Superior temporal gyrus (tissue), 1 donor: ENCODE data around the gene KRTAP10-3.

ENCODE experiments used
- DNase-seq: peaks from one replicate; pipeline ENCODE4 v3.0.0-alpha.2; 2016; ENCODE audit errors: extremely low spot score

Gene KRTAP10-3

DNA sequence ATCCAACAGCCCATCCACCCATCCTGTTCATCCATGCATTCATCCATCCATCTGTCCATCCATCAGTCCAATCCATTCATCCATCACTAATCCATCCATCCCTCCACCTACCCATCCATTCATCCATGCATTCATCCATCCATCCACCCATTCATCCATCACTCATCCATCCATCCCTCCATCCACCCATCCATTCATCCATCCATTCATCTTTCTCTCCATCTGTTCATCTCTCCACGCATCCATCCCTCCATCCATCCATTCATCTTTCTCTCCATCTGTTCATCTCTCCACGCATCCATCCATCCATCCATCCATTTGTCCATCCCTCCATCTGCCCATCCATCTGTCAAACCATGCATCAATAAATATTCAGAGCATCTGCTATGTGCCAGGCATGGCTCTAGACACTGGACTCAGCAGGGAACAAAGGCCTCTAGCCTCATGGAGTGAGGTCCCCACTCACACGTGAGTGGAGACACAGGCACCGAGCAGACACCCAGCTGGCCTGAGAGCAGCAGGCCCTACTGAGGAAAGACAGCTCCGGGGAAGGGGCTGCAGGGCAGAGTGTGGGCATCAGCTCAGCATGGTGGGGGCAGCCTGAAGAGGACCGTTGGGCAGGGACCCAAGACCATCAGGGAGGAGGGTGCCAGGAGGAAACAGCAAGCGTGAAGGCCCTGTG lies 28.2 kb downstream of the KRTAP10-3 start:
- no peak for DNase-seq

DNA sequence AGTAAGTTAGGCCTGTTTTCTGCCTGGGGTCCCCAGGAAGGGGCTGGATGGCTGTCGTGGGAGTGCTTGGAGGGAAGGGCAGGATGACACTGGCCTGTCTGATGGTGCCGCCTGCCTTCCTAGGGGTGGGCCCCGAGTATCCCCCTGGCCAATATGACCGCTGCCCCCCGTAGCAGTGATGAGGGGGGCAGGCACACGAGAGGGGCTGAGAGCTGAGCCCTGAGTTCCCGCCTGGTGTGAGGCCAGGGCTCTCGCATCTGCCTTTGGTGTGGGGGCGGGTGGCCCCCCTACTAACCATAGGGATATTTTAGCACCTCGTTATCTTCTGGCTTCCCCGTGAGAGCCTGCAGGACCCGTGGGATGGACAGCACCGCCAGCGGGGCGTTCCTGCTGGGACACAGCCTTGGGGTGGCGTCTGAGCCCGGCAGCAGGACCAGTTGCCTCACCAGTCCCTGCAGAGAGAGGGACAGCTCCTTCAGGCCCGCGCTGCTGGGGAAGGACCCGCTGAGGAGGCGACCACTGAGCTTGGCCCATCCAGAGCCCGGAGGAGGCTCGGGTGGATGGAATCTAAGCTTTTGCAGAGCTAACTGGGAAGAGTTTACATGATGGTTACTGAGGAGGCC lies 29.0 kb downstream of the KRTAP10-3 start:
- no peak for DNase-seq

DNA sequence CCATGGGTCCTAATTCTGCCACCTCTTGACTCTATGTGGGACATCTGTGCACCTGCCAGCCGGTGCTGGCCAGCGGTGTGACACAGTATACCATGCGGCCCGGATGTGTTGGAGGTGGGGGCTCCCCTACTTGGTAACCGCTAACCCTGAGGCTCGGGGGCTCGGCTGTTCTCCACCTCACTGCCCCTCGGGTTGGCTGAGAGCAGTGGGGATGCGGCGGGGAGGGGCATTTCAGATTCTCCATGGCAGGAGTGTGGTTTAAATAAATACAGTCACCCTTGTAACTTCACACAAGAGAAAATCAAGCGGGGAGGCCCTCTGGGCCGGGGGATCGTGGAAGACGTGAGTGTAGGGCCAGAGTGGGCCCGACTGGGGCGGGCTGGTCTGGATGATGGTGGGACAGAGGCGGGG lies 29.6 kb downstream of the KRTAP10-3 start:
- no peak for DNase-seq

DNA sequence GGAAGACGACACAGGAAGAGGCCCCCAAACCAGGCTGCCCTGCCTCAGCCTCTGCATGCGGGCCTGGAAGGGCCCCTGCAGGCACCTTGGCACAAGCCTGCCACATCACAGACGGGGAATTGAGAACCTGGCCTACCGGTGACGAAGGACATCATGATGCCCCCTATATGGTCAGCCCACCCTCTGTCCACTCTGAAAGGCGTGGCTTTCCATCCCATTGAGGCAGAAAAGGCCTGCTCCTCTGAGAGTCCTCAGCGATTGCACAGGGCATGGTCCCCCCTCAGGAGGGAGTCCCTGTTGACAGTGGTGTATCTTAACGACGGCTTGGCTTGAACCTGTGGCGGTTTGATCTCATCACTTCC lies 30.0 kb downstream of the KRTAP10-3 start:
- no peak for DNase-seq

DNA sequence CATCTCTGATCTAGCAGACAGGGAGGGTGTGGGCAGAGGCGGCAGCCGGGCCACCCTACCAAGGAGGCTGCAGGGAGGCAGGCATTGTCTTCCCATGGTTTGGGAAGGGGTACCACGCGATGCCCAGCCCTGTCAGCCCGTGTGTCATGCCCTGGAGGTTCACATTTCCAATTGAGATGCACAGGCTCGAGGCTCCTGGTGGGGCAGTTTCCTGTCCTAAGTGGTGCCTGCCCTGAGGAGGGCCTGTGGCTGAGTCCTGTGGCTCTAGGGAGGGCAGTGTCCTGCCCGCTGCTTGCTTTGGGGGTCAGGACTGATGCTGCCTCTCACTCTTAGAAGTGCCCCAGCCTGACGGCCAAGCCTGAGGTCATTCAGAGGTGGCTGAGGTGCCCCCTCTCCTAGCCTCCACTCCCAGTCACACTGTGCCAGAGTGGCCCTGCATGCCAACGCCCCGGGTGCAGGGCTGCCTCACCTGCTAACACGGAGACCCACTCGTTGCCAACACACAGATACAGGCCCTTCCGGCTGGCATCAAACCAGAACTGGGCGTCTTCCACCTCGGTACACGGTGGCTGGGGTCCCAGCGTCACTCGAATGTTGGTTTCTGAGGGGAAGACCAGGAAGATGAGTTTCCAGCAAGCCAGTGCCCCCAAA lies 30.5 kb downstream of the KRTAP10-3 start:
- DNase-seq, result no peak

DNA sequence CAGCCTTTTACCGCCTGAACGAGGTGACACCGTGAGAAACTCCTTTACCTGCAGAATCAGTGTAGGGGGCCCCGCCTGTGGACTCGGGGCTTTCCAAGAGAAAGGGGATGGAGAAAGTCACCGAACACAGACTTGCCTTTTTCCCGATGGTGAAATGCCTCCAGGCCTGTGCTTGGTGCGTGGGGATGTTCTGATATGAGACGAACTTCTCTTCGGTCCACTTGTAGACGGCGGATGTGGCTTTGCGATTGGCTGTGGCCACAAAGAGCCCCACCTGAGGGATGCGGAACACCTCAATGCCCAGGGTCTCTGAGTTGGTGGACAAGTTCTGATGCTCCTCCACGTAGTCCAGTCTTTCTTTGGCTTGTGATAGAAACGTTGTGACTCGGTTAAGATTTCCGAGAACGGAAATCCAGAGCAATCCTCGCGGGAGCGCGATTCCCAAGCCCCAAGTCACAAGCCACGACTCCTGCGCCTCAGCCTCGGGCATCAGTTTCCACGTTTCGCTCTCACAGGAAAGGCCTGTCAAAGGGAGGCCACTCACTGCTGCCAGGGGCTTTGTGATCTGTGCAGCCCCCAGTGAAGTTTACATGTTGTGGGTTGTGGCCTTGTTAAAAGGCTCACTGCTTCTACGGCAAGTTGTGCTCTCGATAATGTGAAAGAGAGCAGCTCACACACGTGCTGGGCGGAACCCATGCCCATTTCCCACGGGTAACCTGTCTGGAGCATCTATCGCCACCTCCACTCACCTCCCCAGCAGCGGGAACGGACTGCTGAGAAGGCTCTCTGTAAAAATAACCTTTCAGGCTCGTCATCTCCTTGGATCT lies 31.2 kb downstream of the KRTAP10-3 start:
- DNase-seq, result no peak

DNA sequence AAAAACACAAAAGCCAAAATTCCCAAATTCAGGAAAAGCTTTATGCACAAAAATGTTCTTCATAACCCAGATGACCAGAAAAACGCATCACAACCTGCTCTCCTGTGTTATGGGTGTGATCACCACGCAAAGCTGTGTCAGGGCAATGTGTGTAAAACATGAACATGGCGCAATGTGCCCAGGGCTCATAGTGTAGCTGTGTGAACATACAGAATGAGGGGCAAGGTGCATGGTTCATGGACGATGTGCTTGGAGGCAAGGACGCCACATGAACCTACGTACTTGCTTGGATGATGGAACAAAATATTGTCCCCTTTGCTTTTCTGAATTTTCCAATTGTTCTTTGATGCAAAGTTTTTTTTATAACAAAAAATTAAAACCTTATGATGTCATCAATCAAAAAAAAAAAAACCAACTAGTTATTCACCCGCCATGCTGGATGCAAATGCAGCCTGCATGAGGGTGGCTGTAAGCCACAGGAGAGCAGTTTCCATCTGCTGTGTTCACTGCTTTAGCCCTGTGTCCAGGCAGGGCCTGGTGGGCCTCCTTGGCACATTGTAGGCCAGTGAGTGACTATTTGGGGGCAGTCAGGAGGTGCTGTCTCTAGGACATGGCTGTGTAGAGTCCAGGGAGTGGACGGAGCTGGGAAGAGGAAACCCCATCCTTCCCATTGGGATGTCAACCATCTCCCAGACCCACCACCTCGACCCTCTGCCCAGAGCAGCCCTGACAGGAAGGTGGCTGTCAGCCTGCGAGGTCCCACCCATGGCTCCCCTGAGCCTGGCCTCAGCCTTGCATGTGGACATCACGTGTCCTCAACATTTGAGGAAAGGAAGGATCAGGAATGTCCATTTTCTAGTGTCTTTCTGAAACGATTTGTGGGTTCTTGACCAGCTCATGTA lies 32.2 kb downstream of the KRTAP10-3 start:
- no peak for DNase-seq

DNA sequence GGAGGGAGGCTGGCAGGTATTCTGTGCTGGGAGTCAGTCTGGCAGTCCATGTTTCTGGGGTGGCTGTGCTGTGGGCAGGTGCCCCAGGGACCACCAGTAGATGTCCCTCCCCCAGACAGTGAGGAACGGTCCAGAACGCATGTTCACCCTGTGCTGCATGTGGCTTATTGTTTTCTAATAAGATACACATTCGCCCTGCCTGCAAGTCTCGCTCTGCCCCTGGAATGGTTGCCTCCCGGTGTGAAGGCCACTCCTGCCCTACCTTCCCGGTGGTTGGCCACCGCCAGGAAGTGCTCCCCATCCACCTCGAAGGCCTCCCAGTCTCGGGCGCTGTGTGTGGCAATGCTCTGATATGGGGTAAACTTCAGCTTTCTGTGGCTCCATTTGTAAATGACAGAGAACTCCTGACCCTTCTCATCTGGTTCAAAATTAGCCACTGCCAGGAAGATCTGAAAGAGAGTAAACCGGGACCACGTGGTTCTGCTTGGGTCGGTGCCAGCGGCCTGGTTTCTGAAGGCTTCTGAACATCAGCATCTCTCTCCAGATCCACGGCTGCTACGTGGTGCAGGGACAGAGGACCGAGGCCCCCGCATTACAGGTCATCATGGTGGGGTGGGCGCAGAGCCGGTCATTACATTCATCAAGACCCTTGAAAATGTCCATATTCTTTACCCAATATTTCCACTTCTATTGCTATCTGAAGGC lies 33.1 kb downstream of the KRTAP10-3 start:
- no peak for DNase-seq

DNA sequence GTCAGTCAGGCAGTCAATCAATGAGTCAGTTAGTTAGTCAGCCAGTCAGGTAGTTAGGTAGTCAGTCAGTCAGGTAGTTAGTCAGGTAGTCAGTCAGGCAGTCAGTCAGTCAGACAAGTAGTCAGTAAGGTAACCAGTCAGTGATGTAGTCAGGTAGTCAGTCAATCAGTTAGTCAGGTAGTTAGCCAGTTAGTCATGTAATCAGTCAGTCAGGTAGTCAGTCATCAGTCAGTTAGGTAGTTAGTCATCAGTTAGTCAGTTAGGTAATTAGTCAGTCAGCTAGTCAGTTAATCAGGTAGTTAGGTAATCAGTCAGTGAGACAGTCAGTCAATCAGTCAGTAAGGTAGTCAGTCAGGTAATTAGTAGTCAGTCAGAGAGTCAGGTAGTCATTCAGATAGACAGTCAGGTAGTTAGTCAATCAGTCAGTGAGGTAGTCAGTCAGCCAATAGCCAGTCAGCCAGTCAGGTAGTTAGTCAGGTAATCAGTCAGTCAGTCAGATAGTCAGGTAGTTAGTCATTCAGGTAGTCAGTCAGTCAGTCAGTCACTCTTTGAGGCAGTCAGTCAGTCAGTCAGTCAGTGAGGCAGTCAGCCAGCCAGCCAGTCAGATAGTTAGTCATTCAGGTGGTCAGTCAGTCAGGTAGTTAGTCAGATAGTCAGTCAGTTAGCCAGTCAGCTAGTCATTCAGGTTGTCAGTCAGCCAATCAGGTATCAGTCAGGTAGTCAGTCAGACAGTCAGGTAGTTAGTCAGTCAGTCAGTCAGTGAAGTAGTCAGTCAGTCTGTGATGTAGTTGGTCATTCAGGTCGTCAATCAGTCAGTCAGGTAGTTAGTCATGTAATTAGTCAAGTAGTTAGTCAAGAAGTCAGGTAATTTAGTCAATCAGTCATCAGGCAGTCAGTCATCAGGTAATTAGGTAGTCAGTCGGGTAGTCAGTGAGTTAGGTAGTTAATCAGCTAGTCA lies 33.9 kb downstream of the KRTAP10-3 start:
- DNase-seq, result no peak

DNA sequence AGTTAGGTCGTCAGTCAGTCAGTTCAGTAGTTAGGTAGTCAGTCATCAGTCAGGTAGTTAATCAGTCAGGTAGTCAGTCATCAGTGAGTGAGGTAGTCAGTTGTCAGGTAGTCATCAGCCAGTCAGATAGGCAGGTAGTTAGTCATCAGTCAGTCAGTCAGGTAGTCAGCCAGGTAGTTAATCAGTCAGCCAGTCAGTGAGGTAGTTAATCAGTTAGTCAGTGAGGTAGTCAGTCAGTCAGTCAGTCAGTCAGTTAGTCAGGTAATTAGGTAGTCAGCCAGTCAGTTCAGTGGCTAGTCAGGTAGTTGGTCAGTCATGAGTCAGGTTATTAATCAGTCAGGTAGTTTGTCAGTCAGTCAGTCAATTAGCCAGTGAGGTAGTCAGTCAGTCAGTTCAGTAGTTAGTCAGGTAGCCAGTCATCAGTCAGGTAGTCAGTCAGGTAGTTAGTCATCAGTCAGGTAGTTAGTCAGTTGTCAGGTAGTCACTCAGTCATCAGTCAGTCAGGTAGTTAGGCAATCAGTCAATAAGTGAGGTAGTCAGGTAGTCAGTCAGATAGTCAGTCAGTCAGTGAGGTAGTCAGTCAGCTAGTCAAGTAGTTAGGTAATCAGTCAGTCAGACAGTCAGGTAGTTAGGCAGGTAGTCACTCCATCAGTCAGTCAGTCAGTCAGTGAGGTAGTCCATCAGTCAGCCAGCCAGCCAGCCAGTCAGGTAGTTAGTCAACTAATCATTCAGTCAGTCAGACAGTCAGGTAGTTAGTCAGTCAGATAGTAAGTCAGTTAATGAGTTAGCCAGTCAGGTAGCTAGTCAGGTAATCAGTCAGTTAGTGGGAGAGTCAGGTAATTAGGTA lies 34.8 kb downstream of the KRTAP10-3 start:
- no peak for DNase-seq

DNA sequence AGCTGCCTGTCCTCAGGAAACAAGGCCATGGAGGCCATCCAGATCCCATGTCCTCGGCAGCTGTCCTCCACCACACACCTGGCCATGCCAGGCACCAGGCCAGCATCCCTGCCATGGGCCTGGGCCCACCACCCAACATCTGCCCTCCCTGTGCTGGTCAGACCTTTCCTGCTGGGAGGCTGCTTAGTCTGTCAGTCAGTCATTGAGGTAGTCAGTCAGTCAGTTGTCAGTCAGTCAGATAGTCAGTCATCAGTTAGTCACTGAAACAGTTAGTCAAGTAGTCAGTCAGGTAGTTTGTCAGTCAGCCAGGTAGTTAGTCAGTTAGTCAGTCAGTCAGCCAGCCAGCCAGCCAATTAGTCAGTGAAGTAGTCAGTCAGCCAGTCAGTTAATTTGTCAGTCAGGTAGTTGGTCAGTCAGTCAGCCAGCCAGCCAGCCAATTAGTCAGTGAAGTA lies 35.8 kb downstream of the KRTAP10-3 start:
- no peak for DNase-seq

DNA sequence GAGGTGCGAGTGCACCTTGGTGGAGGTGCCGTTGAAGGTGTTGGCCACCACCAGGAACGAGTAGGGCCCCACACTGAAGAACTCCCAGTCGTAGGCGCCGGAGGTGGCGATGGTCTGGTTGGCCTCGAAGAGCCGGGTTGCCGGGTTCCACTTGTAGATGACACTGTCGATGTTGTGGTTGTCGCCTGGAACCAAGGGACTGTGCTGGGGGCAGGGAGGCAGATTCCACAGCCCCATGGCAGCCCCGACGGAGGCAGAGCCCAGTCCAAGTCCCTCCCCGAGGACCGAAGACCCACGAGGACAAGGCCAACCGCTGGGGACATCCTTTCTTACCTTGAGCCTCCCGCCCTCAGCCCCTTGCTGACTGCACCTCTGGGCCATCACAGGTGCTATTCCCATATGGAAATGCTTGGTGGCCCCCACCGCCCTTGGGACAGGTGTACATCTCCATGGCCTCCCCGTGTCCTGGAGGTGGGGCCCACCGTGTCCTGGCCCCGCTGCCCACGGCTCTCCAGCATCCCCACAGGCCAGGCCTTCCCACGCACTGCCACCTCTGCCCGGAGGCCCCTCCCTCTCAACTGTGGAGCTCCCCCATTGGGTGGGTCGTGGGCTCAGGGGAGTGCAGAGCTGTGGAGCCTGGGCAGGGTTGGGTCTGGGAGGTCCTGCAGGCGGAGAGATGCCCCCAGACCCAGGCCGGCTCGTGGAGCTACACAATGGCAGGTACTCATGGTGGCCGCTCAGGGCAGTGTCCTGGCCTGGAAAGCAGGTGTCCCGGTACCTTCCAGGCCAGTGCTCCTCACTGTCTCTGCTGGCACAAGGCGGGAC lies 36.5 kb downstream of the KRTAP10-3 start:
- DNase-seq, result no peak

DNA sequence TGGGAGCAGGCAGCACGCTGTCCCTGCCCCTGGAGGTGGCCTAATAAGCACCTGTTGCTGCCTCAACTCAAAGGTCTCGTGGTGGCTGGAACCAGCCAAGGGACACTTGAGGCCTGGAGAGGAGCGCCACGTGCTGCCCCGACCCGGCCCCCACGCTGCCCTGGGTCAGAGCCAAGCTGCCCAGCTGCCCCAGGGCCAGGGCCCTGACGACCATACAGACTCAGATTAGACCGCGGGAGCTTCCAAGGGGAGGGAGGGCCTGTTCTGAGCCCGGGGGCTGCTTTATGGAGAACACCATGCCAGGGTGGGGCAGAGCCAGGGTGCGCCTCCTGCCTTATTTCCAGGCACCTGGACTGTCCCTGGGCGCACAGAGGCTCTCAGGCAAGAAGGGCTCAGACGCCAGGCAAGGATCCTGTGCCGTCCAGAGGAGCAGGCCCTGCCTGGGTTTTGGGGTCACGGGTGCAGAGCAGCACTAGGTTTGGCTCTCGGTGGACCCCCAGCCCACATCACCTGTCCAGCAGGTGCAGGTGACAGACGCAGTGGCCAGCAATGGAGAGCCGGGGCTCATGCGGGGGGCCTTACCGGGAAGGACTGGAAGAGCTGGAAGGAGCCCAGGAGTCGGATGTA lies 37.2 kb downstream of the KRTAP10-3 start:
- DNase-seq, result no peak

DNA sequence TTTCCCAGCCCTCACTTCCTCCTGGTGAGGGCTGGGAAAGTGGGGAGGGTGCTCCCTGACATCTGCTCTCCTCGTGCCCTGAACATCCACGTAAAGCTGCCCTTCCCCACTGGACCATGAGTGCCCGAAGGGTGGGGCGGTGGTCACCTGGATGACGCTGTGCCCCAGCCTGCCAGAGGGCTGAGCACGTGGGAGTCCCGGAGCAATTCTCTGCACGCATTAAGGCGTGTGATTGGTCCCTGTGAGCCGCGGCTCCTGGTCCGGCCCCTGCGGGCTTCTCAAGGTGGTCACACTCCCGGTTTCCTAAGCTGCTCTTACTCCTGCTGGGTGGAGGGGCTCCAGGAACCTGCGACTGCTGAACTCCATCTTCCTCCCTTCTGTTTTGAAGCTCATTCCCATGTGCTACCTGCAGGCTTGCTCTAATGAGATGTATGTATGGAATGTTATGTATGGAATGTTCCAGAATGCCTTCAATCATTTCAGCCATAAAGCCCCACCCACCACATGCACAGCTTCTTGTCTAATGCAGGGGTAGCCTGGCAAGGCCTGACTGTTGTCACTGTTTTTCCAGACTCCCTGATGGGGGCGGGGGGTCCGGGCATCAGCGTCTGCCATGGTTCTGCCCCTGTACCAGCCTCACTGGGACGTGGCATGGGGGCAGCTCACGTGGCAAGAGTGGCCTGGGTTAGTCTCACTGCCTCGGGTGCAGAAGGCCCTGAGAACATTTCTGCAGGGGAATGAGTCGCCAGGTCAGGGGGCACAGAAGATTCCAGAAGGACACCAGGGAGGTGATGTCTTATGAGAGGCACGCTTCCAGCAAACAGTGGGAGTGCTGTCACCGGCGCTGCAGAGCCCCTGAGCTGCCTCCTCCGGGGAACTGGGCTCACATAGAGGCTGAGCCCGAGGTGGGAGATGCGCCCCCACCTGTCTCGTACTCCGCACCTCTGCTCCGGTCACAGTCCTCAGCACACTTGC lies 38.0 kb downstream of the KRTAP10-3 start:
- DNase-seq, result no peak

DNA sequence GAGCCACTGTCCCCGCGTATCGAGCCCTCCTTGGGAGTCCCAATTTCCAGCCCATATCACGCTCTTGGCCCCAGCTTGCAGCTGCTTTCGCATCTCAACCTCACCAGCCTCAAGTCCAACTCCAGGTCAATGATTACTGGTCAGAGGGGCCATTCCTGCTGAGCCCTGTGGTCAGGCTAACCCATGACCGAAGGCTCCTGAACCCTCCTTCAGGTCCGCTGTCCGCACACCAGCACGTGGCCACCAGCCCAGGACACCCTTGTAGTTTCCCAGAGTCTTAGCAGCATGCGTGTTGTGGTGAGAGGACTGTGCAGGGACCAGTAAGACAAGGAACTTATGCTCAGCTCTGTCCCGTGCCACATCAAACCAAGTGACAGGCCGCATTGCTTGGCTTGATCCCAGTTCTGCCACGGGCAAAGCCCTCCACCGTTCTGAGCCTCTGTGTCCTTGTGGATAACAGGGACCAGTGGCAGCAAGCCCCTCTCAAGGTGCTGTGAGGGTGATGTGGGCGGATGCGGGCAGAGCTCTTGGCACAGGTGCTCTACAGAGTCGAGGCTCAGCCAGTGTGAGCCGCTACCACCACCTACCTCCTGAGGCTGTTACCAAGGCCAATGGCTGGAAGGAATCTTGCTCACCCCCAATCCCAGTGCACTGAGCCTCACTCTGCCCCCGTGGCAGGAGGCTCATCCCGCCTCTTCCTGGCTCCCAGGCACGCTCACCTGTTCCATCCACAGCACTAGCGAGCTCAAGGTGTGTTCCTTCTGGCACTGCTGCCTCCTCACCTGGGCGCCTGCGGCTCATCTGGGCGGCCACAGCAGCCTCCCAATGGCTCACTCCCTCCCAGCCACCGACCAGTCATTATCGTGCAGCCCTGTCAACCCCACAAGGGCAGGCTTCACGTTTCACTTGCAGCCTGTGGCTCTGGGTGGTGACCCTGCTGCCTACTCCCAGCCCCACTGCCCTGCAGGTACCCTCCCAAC lies 39.0 kb downstream of the KRTAP10-3 start:
- no peak for DNase-seq
